MM.1S (cell line): ENCODE results near the gene TDP2.

Source experiments
- EZH2phosphoT487 ChIP-seq: fragments of 300-600 bp; sonication (generic); IDR thresholded peaks from 2 replicates; pipeline ENCODE4 v1.6.1; 2018; ENCODE audit warnings: antibody characterized with exemption, low read length
- TF ChIP-seq, protein P1 (sequence below): fragments of 300-600 bp; sonication (generic); IDR thresholded peaks from 2 replicates; pipeline ENCODE4 v1.5.1; 2016; ENCODE audit warnings: antibody characterized with exemption, low read length, mixed read lengths

DNA sequence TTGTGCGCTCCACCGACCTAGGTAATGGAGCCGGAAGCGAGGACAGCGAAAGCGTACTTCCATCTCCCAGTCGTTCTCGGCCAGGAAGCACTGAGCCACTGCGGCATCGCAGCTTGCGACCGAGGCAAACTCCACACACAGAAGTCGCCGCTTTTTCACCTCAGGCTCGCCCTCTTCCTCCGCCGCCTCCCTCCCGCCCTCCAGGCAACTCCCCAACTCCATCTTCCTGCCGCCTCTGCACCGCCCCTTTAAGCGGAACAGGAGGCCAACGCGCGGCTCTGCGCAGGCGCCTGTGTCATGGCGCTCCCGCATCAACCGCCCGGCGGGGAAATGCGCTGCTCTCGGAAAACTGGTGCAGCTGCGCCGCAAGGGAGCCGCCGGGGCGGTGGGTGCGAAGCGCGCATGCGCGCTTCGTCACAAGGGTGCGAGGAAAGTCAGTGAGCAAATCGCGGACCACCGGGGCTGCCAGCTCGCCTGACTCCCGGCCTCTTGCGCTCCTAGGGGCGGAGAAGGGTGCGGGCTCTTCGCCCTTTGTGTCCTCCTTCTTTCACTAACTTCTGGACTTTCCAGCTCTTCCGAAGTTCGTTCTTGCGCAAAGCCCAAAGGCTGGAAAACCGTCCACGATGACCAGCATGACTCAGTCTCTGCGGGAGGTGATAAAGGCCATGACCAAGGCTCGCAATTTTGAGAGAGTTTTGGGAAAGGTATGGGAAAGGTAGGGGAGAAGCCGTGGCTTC, at the start of gene TDP2, which contains the start of gene ACOT13:
- TF ChIP-seq, protein P1, sequence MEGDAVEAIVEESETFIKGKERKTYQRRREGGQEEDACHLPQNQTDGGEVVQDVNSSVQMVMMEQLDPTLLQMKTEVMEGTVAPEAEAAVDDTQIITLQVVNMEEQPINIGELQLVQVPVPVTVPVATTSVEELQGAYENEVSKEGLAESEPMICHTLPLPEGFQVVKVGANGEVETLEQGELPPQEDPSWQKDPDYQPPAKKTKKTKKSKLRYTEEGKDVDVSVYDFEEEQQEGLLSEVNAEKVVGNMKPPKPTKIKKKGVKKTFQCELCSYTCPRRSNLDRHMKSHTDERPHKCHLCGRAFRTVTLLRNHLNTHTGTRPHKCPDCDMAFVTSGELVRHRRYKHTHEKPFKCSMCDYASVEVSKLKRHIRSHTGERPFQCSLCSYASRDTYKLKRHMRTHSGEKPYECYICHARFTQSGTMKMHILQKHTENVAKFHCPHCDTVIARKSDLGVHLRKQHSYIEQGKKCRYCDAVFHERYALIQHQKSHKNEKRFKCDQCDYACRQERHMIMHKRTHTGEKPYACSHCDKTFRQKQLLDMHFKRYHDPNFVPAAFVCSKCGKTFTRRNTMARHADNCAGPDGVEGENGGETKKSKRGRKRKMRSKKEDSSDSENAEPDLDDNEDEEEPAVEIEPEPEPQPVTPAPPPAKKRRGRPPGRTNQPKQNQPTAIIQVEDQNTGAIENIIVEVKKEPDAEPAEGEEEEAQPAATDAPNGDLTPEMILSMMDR: peak; percentile 44
- no peak for TF ChIP-seq EZH2phosphoT487
